H1 (cell line): ENCODE data around the gene GAP43. TPM values are rescaled to one million over a fixed set of nuclear protein-coding genes. Genes with fewer than 3 reads are reported as not detected.

ENCODE experiments used
- CTCF ChIA-PET: fragments of 300-600 bp; sonication (Branson Sonifier 250); formaldehyde crosslinking; loops from one replicate; lab custom pipeline; 2021; ENCODE audit not compliant: partially characterized antibody; lab: Charles Lee
- POLR2A ChIA-PET: fragments of 300-600 bp; sonication (Branson Sonifier 250); formaldehyde crosslinking; loops from one replicate; lab custom pipeline; 2021; ENCODE audit warnings: inconsistent platforms; ENCODE audit not compliant: partially characterized antibody; lab: Charles Lee
- DNase-seq, 2 experiments: peaks; one replicate each; pipeline versions ENCODE4 v3.0.0 to v3.0.0-alpha.2; 2010 to 2022; ENCODE audit warnings: low spot score in 2 of 2, low read depth in 1 of 2, mixed read lengths in 1 of 2
- FAIRE-seq: peaks from 2 replicates; lab custom pipeline; 2011; peaks lifted over from hg19 to GRCh38; lab: Jason Lieb, UNC
- H2AFZ ChIP-seq: 2 replicates; pipeline ENCODE4 v1.8.1; 2012; ENCODE audit warnings: low read length, inconsistent platforms
- H2AK5ac ChIP-seq: 2 replicates; pipeline ENCODE4 v1.6.1; 2013; ENCODE audit warnings: low read depth, low read length
- H2BK120ac ChIP-seq: replicated peaks from 2 replicates; pipeline ENCODE3; 2013; ENCODE audit warnings: low read depth, low read length, inconsistent platforms
- H2BK12ac ChIP-seq: 2 replicates; pipeline ENCODE4 v1.6.1; 2013; ENCODE audit warnings: low read depth, low read length
- H2BK15ac ChIP-seq: 2 replicates; pipeline ENCODE4 v1.6.1; 2013; ENCODE audit warnings: low read length
- H2BK20ac ChIP-seq: 2 replicates; pipeline ENCODE4 v1.6.1; 2013; ENCODE audit warnings: low read length
- H2BK5ac ChIP-seq: 2 replicates; pipeline ENCODE4 v1.6.1; 2013; ENCODE audit warnings: low read depth, low read length
- H3K14ac ChIP-seq: 2 replicates; pipeline ENCODE4 v1.6.1; 2013; ENCODE audit warnings: inconsistent platforms; ENCODE audit not compliant: insufficient read length
- H3K18ac ChIP-seq: 2 replicates; pipeline ENCODE4 v1.6.1; 2013; ENCODE audit warnings: low read length; ENCODE audit errors: extremely low read depth
- H3K23ac ChIP-seq: 2 replicates; pipeline ENCODE4 v1.6.1; 2013; ENCODE audit warnings: inconsistent platforms; ENCODE audit not compliant: insufficient read length
- H3K23me2 ChIP-seq: 2 replicates; pipeline ENCODE4 v1.6.1; 2013; ENCODE audit warnings: low read depth, low read length
- H3K27ac ChIP-seq: 2 replicates; pipeline ENCODE4 v1.6.1; 2011; ENCODE audit warnings: low read depth, low read length, inconsistent platforms
- H3K27me3 ChIP-seq, 4 experiments: replicated peaks in 1 of 4; 1 replicate in 1 of 4; 2 replicates in 3 of 4; pipeline versions ENCODE4 v1.6.1 to v1.8.1; 2011 to 2013; ENCODE audit warnings: low read length in 3 of 4, mild to moderate bottlenecking in 3 of 4, inconsistent platforms in 2 of 4, mixed read lengths in 2 of 4, moderate library complexity in 1 of 4; ENCODE audit not compliant: control insufficient read depth in 3 of 4, insufficient read depth in 3 of 4; ENCODE audit errors: extremely low read depth in 1 of 4
- H3K36me3 ChIP-seq, 4 experiments: 2 replicates each; pipeline versions ENCODE4 v1.6.1 to v1.8.1; 2011 to 2013; ENCODE audit warnings: mild to moderate bottlenecking in 4 of 4, low read length in 3 of 4, moderate library complexity in 2 of 4, control low read depth in 1 of 4, inconsistent platforms in 1 of 4; ENCODE audit not compliant: insufficient read depth in 4 of 4, control insufficient read depth in 2 of 4
- H3K4ac ChIP-seq: replicated peaks from 2 replicates; pipeline ENCODE3; 2013; ENCODE audit warnings: low read length, low read depth, mixed read lengths, inconsistent platforms; ENCODE audit not compliant: insufficient read length
- H3K4me1 ChIP-seq, 4 experiments: replicated peaks in 1 of 4; 1 replicate in 1 of 4; 2 replicates in 3 of 4; pipeline versions ENCODE4 v1.6.1 to v1.8.1; 2011 to 2013; ENCODE audit warnings: low read length in 3 of 4, inconsistent platforms in 2 of 4, mixed read lengths in 1 of 4; ENCODE audit not compliant: insufficient read depth in 4 of 4, control insufficient read depth in 3 of 4
- H3K4me2 ChIP-seq, 2 experiments: 2 replicates each; pipeline versions ENCODE4 v1.6.1 to v1.8.1; 2011 to 2013; ENCODE audit warnings: low read depth in 2 of 2, low read length in 2 of 2, control low read depth in 1 of 2, inconsistent platforms in 1 of 2, mild to moderate bottlenecking in 1 of 2; ENCODE audit not compliant: insufficient read depth in 1 of 2
- H3K4me3 ChIP-seq, 4 experiments: fragments of 200-600, 300-600 bp in 1 of 4; sonication (generic), shearing (Covaris generic), sonication (Bioruptor Twin) in 1 of 4; 2 replicates each; pipeline versions ENCODE4 v1.5.1 to v1.8.1; 2011 to 2016; ENCODE audit warnings: low read length in 4 of 4, low read depth in 3 of 4, control low read depth in 2 of 4, inconsistent platforms in 2 of 4, mild to moderate bottlenecking in 2 of 4, mixed read lengths in 1 of 4, moderate library complexity in 1 of 4; ENCODE audit not compliant: insufficient read depth in 2 of 4; ENCODE audit errors: extremely low read depth in 1 of 4
- H3K56ac ChIP-seq: replicated peaks from 2 replicates; pipeline ENCODE3; 2013; ENCODE audit warnings: low read depth, mild to moderate bottlenecking, mixed read lengths, low read length, inconsistent platforms; ENCODE audit not compliant: insufficient read length
- H3K79me1 ChIP-seq: 2 replicates; pipeline ENCODE4 v1.6.1; 2013; ENCODE audit warnings: low read depth, low read length, control low read depth
- H3K79me2 ChIP-seq, 2 experiments: 2 replicates each; pipeline versions ENCODE4 v1.6.1 to v1.8.1; 2012 to 2013; ENCODE audit warnings: low read length in 2 of 2, mild to moderate bottlenecking in 2 of 2, inconsistent platforms in 1 of 2; ENCODE audit not compliant: insufficient read depth in 2 of 2, control insufficient read depth in 1 of 2
- H3K9ac ChIP-seq, 4 experiments: replicated peaks in 1 of 4; 1 replicate in 1 of 4; 2 replicates in 3 of 4; pipeline versions ENCODE4 v1.6.1 to v1.8.1; 2011 to 2013; ENCODE audit warnings: low read depth in 3 of 4, low read length in 3 of 4, control low read depth in 2 of 4, mild to moderate bottlenecking in 2 of 4, moderate library complexity in 2 of 4, inconsistent platforms in 1 of 4; ENCODE audit errors: extremely low read depth in 1 of 4
- H3K9me3 ChIP-seq, 2 experiments: 2 replicates each; pipeline versions ENCODE4 v1.6.1 to v1.8.1; 2012 to 2013; ENCODE audit warnings: mild to moderate bottlenecking in 2 of 2, moderate library complexity in 2 of 2, control low read depth in 1 of 2, inconsistent platforms in 1 of 2, low read depth in 1 of 2, low read length in 1 of 2, mixed read lengths in 1 of 2; ENCODE audit not compliant: insufficient read depth in 2 of 2
- H4K20me1 ChIP-seq, 2 experiments: replicated peaks in 1 of 2; 2 replicates each; pipeline versions ENCODE3 to v1.8.1; 2011 to 2013; ENCODE audit warnings: inconsistent platforms in 2 of 2, low read length in 2 of 2, mild to moderate bottlenecking in 1 of 2; ENCODE audit not compliant: insufficient read depth in 2 of 2, control insufficient read depth in 1 of 2
- H4K5ac ChIP-seq: 2 replicates; pipeline ENCODE4 v1.6.1; 2013; ENCODE audit warnings: low read length, low read depth, mixed read lengths, inconsistent platforms; ENCODE audit not compliant: insufficient read length
- H4K8ac ChIP-seq: 2 replicates; pipeline ENCODE4 v1.8.0; 2013; ENCODE audit warnings: mild to moderate bottlenecking, moderate library complexity, low read length, inconsistent platforms; ENCODE audit not compliant: insufficient read depth; ENCODE audit errors: extremely low read depth
- H4K91ac ChIP-seq: replicated peaks from 2 replicates; pipeline ENCODE3; 2013; ENCODE audit warnings: low read length, mixed read lengths, inconsistent platforms; ENCODE audit not compliant: insufficient read length
- GABPA ChIP-seq: IDR thresholded peaks from 2 replicates; pipeline ENCODE4 v1.6.1; 2011; ENCODE audit warnings: mild to moderate bottlenecking, low read length, moderate library complexity, borderline replicate concordance; ENCODE audit not compliant: insufficient read depth
- HDAC6 ChIP-seq: IDR thresholded peaks from one replicate; pipeline ENCODE4 v1.7.1; 2012; ENCODE audit warnings: low read depth, mild to moderate bottlenecking, inconsistent platforms, low read length, moderate library complexity
- MAFK ChIP-seq: IDR thresholded peaks from 2 replicates; pipeline ENCODE4 v1.6.1; 2012; ENCODE audit warnings: low read depth, mild to moderate bottlenecking, improper control_type of control experiment, low read length
- TCF12 ChIP-seq: IDR thresholded peaks from 2 replicates; pipeline ENCODE4 v1.6.1; 2011; ENCODE audit warnings: low read depth, mild to moderate bottlenecking, low read length
- WGBS, 2 experiments: shearing (Covaris generic) in 1 of 2; methylation state at CpG; one replicate each; pipeline versions ENCODE4 v1.1.6 to v1.1.7; 2013 to 2015; ENCODE audit warnings: low lambda C conversion rate in 2 of 2, mixed read lengths in 2 of 2, inconsistent platforms in 1 of 2, low coverage in 1 of 2, missing lambda C conversion rate in 1 of 2; ENCODE audit not compliant: insufficient replicate concordance in 2 of 2, insufficient coverage in 1 of 2, insufficient read length in 1 of 2; ENCODE audit errors: extremely low coverage in 1 of 2, missing lambda C conversion rate in 1 of 2; 5-methylcytosine and 5-hydroxymethylcytosine counted together
- polyA plus RNA-seq, 7 experiments: library from polyadenylated mRNA; depleted of rRNA in 3 of 7; stranded (reverse) in 5 of 7; unstranded in 2 of 7; fragments of >200 nt in 5 of 7; fragments of 200-250 nt in 2 of 7; gene quantifications; 1 replicate in 5 of 7; 2 replicates in 1 of 7; 4 replicates in 1 of 7; pipeline versions ENCODE4 v1.2.1 to v1.2.3, GENCODE V29; 2011 to 2013; ENCODE audit warnings: missing spikeins in 2 of 7, mixed read lengths in 2 of 7
- total RNA-seq: library from RNA; stranded (reverse); fragmentation: NEBNext Ultra II Directional; extraction: Animal tissue kit (Norgen Biotek cat#: 25700); gene quantifications from 2 replicates; pipeline ENCODE4 v1.2.1, GENCODE V29; 2021

Gene GAP43
- total and polyA plus RNA-seq, 2 of the 8 experiments (the other 6 are each of a cell fraction or from before 2014, with no cell fraction given) = 11.2 to 21.9 TPM

DNA sequence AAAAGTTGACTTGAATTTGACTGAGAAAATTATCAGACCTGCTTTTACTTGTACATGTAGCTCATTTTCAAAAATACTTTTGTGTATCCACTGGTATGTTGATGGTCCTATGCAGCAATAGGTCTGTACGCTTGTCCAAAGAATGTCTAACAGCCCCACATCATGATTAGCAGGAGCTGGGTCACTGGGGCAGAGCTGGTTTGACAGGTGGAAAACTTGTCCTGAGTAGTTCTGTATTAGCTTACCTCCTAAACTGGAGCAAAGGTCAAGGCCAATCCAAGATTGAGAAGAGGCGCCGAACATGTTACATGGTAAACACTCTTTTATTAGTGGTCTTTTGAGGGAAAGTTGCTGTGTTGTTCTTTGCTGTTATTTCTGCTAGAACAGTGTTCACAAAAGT, 50.6 kb downstream of the GAP43 start:
- Histone ChIP-seq H4K20me1 (no peaks in the 10 kb centered on the region), H2AK5ac (no peak overlapping the region), H3K9me3 (no peaks in the 10 kb centered on the region), H3K23ac (no peak overlapping the region), H3K4me2 (no peak overlapping the region), H4K91ac (no peak overlapping the region), H3K27ac (no peak overlapping the region), H3K18ac (no peak overlapping the region), H3K4me1 (no peaks in the 10 kb centered on the region), H3K4ac (no peak overlapping the region), H2BK15ac (no peak overlapping the region), H4K5ac (no peak overlapping the region), H4K8ac (no peak overlapping the region), H3K14ac (no peak overlapping the region), H3K79me1 (no peaks in the 10 kb centered on the region), H2AFZ (no peak overlapping the region), H2BK5ac (no peak overlapping the region), H2BK120ac (no peak overlapping the region), H3K79me2 (no peaks in the 10 kb centered on the region), H3K4me3 (no peak overlapping the region), H2BK20ac (no peak overlapping the region), H3K9ac (no peak overlapping the region), H3K27me3 (no peaks in the 10 kb centered on the region), H2BK12ac (no peak overlapping the region), H3K36me3 (no peaks in the 10 kb centered on the region), H3K56ac (no peak overlapping the region), H3K23me2 (no peaks in the 10 kb centered on the region; the same call in 1 of the 2 replicates)
- 95% methylated on average over 3 of the region's 3 CpGs; no CpG with 5 or more reads in 1 of the 2 experiments for WGBS, 2 experiments
- DNase-seq = no peak
- TF ChIP-seq TCF12 (no peak), GABPA (no peak), MAFK (no peak), HDAC6 (no peak)
- POLR2A ChIA-PET = no interaction called here
- CTCF ChIA-PET = interaction anchor here (1.3 to 1.9 kb wide), 2 partner anchors 13 to 15 kb away, joined by 4 to 5 read pairs; no protein-coding TSS in a partner anchor
- no peak for FAIRE-seq
